Epithelial cell of proximal tubule (primary cell): ENCODE measurements around the gene METTL16. TPM values are rescaled to one million over a fixed set of nuclear protein-coding genes. Genes with fewer than 3 reads are reported as not detected.
"Not testable (repeated sequence)": the region's sequence is repeated elsewhere in the genome, so short reads cannot be mapped to it uniquely, and the experiment has no call there.

ENCODE experiments used
- DNase-seq: peaks from one replicate; pipeline ENCODE4 v3.0.0-alpha.2; 2011; ENCODE audit warnings: low read depth
- H3K4me3 ChIP-seq: 2 replicates; pipeline ENCODE4 v1.5.1; 2011; ENCODE audit warnings: low read depth, mild to moderate bottlenecking, low read length
- CTCF ChIP-seq: conservative IDR thresholded peaks from 2 replicates; pipeline ENCODE4 v1.5.1; 2012; ENCODE audit warnings: low read depth, mild to moderate bottlenecking, low read length
- total RNA-seq: library from RNA; depleted of rRNA; stranded (reverse); fragments of >200 nt; gene quantifications from 2 replicates; pipeline ENCODE4 v1.2.3, GENCODE V29; 2015

Gene METTL16
- total RNA-seq, 1 donor from 2014 or later: 18.0 TPM

- no peak for DNase-seq
- TF ChIP-seq CTCF: no peak
- no peak overlapping the region for H3K4me3 ChIP-seq
Observed at GRCh38 chr17:2452216-2452750, 59.4 kb downstream of the METTL16 start.

- no peak for TF ChIP-seq CTCF
- H3K4me3 ChIP-seq: no peak overlapping the region
- no peak for DNase-seq
Observed at GRCh38 chr17:2450016-2450650, 61.6 kb downstream of the METTL16 start.

- DNase-seq: no peak
- TF ChIP-seq CTCF: no peak
- H3K4me3 ChIP-seq: no peak overlapping the region
Observed at GRCh38 chr17:2449486-2449885, 62.2 kb downstream of the METTL16 start.

- not testable (repeated sequence) for DNase-seq, H3K4me3 ChIP-seq
Observed at GRCh38 chr17:2447479-2447878, 64.2 kb downstream of the METTL16 start.

GRCh38 chr17:2445638-2446037, 66.0 kb downstream of the METTL16 start:
- TF ChIP-seq CTCF: no peak
- no peak overlapping the region for H3K4me3 ChIP-seq
- no peak for DNase-seq

- no peak for DNase-seq
- no peak overlapping the region for H3K4me3 ChIP-seq
- TF ChIP-seq CTCF: no peak
Observed at GRCh38 chr17:2444382-2444781, 67.3 kb downstream of the METTL16 start.

- DNase-seq: no peak
- no peak overlapping the region for H3K4me3 ChIP-seq
- no peak for TF ChIP-seq CTCF
Observed at GRCh38 chr17:2442166-2442565, 69.5 kb downstream of the METTL16 start.
